ACC112 (cell line): ENCODE measurements around the gene RFX8.

ENCODE experiments used
- H2AFZ ChIP-seq: fragments of 200-600 bp; sonication (generic); one replicate; pipeline ENCODE4 v1.6.0; 2017; ENCODE audit warnings: antibody characterized with exemption, low read length; ENCODE audit not compliant: unreplicated experiment
- H3K27ac ChIP-seq: fragments of 200-600 bp; sonication (generic); 2 replicates; pipeline ENCODE4 v1.5.1; 2014; ENCODE audit warnings: low read depth, mild to moderate bottlenecking, antibody characterized with exemption, low read length, moderate library complexity
- H3K27me3 ChIP-seq: fragments of 200-600 bp; sonication (generic); 2 replicates; pipeline ENCODE4 v1.6.1; 2014; ENCODE audit warnings: mild to moderate bottlenecking, antibody characterized with exemption, low read length, moderate library complexity, mixed read lengths; ENCODE audit not compliant: insufficient read depth
- H3K36me3 ChIP-seq: fragments of 200-600 bp; sonication (generic); 2 replicates; pipeline ENCODE4 v1.6.1; 2016; ENCODE audit warnings: mild to moderate bottlenecking, antibody characterized with exemption, low read length, moderate library complexity, mixed read lengths; ENCODE audit not compliant: insufficient read depth
- H3K4me1 ChIP-seq: fragments of 200-600 bp; sonication (generic); one replicate; pipeline ENCODE4 v1.6.1; 2016; ENCODE audit warnings: low read length, mixed read lengths; ENCODE audit not compliant: insufficient read depth, unreplicated experiment, control insufficient read depth
- H3K4me3 ChIP-seq: fragments of 200-600 bp; sonication (generic); 2 replicates; pipeline ENCODE4 v1.5.1; 2014; ENCODE audit warnings: mild to moderate bottlenecking, low read depth, low read length
- H3K79me2 ChIP-seq: fragments of 200-600 bp; sonication (generic); one replicate; pipeline ENCODE4 v1.6.0; 2016; ENCODE audit warnings: low read length; ENCODE audit not compliant: control insufficient read depth, unreplicated experiment, insufficient read depth

Gene RFX8

DNA sequence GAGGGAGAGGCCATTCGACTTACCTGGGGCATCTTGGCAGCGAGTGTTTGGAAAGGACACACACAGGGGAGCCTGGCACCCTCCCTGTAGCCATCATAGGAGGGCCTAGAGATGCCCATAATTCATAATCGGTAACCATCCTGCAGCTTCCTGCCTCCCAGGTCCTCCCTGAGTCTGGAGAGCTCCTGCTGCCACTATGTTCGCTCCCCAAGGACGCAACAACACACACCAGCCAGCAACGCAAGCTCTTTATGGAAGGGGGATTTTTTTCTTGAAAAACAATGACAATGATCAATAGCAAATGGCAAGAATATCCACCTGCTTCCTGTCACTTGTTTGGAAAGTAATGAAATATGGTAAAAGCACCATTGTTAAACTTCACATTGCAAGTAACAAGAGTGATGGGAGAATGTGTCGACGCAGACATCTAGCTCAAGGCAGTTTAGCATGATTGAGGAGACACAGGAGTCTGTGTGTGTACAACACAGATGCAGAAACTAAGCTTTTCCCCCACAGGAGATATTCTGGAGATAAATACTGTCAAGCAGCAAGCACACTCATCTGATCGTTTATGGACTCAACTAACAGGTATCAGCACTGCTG, 62.7 kb downstream of the RFX8 start:
- H2AFZ ChIP-seq = no peak overlapping the region
- H3K4me3 ChIP-seq = no peak overlapping the region
- no peaks in the 10 kb centered on the region for H3K27me3 ChIP-seq
- H3K36me3 ChIP-seq = no peaks in the 10 kb centered on the region
- no peaks in the 10 kb centered on the region for H3K79me2 ChIP-seq
- no peak overlapping the region for H3K27ac ChIP-seq
- peaks cover under 1% of the 10 kb centered on the region for H3K4me1 ChIP-seq

DNA sequence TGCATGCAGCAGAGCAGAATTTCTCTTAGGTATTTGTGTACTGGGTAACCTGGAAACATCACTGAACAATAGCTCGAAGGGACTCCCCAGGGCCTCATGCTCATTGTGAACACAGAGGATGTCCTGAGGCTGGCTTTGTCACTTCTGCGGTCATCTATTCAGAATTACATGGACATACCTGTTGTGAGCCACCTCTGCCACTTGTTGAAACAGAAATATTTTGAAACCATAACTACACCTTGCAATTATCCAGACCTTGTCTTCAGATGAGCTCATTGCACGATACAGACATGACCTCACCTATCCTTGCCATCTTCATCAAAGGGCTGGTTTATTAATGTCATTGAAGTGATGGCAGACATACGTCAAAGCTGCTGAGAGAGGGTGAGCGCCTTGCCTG, 64.2 kb downstream of the RFX8 start:
- no peaks in the 10 kb centered on the region for H3K79me2 ChIP-seq
- no peak overlapping the region for H3K4me3 ChIP-seq
- no peak overlapping the region for H3K27ac ChIP-seq
- no peaks in the 10 kb centered on the region for H3K36me3 ChIP-seq
- no peak overlapping the region for H2AFZ ChIP-seq
- no peaks in the 10 kb centered on the region for H3K27me3 ChIP-seq
- H3K4me1 ChIP-seq = peaks cover 3% of the 10 kb centered on the region

DNA sequence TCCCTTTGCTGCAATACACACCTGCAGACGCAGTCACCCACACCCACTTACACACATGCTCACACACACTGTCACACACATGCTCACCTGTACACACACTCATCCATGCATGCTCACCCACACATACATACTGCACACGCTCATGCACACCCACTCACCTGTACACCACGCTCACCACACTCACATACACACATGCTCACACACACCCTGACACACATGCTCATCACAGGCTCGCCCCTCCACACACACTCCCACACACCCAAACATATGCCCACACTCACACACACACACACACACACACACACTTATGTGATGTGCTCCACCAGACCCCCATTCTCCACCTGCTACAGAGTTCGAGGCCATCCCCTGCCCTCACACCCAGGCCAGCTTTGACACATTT, 64.8 kb downstream of the RFX8 start:
- Histone ChIP-seq H3K27ac (no peak overlapping the region), H2AFZ (no peak overlapping the region), H3K27me3 (no peaks in the 10 kb centered on the region), H3K4me3 (no peak overlapping the region), H3K79me2 (no peaks in the 10 kb centered on the region), H3K4me1 (peaks cover 3% of the 10 kb centered on the region), H3K36me3 (no peaks in the 10 kb centered on the region)

DNA sequence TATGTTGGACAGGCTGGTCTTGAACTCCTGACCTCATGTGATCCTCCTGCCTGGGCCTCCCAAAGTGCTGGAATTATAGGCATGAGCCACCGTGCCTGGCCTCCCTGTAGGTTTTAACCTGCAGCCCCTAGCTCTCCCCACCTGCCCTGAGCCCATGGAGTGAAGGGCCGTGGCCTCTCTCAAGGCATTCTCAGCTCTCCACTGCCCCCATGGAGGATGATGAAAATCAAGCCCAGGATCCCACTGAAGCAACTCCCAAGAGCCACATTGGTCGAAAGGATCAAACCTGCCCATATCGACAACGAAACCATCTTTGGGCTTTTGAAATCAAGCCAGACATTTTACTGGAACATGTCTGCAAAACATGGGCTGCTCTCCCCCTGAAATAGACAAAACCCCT, 65.2 kb downstream of the RFX8 start:
- no peaks in the 10 kb centered on the region for H3K79me2 ChIP-seq
- no peaks in the 10 kb centered on the region for H3K36me3 ChIP-seq
- H2AFZ ChIP-seq = no peak overlapping the region
- no peak overlapping the region for H3K27ac ChIP-seq
- no peaks in the 10 kb centered on the region for H3K27me3 ChIP-seq
- H3K4me1 ChIP-seq = peaks cover 3% of the 10 kb centered on the region
- no peak overlapping the region for H3K4me3 ChIP-seq

DNA sequence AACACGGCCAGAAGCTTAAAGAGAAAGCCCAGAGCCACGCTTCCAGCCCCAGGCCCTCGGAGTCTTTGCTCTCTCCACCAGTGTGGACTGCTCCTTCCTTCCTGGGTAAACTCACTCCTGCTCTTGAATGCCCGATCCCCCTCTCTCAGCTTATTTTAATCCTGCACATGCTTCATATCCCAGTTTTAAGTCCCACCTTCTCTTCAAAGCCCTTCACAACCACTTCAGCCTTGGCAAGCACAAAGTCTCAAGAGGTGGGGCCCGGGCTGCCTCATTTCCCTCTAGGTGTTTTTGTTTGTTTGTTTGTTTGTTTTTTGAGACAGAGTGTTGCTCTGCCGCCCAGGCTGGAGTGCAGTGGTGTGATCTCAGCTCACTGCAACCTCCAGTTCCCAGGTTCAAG, 66.0 kb downstream of the RFX8 start:
- Histone ChIP-seq H3K27ac (no peak overlapping the region), H3K79me2 (no peaks in the 10 kb centered on the region), H3K27me3 (no peaks in the 10 kb centered on the region), H3K36me3 (no peaks in the 10 kb centered on the region), H3K4me1 (peaks cover 3% of the 10 kb centered on the region), H3K4me3 (no peak overlapping the region), H2AFZ (no peak overlapping the region)

DNA sequence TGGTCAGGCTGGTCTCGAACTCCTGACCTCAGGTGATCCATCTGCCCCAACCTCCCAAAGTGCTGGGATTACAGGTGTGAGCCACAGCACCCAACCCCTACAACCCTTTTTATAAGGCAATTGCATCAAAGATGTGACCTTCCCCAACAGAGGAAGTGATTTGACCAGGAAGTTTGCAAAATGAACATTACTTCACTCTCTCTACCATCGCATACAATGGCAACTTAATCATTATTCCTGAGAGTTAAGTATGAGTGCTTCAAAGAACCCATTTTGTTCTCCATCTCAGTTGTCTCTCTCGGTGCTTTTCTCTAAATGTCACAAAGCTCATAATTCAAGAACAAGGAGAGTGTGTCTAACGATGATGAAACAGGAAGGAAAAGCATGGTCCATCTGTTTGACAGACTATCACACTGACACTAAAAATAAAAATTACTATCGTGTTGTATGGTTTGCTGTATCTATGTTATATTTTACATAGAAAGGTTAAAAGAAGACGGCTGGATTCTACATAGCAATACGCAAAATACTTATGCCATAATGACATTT, 69.5 kb downstream of the RFX8 start:
- no peak overlapping the region for H3K27ac ChIP-seq
- H3K4me3 ChIP-seq = no peak overlapping the region
- H3K36me3 ChIP-seq = no peaks in the 10 kb centered on the region
- H3K27me3 ChIP-seq = no peaks in the 10 kb centered on the region
- peaks cover 3% of the 10 kb centered on the region for H3K4me1 ChIP-seq
- H2AFZ ChIP-seq = no peak overlapping the region
- H3K79me2 ChIP-seq = no peaks in the 10 kb centered on the region

DNA sequence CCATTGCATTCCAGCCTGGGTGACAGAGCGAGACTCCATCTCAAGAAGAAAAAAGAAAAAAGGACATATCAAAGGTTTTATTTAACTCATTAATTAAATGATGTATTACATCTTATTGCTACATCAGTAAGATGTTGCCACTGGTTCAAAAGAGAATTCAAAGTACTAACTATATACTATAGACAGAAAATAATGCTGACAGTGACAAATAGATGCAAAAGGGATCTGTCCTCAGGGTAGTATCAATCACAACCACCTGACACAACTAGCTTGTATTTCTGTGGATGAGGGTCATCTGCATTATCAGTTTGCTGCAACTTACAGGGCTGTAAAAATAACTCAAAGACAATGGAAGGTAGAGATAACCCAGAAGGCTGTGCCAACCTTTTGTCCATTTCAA, 71.2 kb downstream of the RFX8 start:
- H3K27ac ChIP-seq = no peak overlapping the region
- no peaks in the 10 kb centered on the region for H3K27me3 ChIP-seq
- H3K4me3 ChIP-seq = no peak overlapping the region
- peaks cover 3% of the 10 kb centered on the region for H3K4me1 ChIP-seq
- no peaks in the 10 kb centered on the region for H3K79me2 ChIP-seq
- H2AFZ ChIP-seq = no peak overlapping the region
- H3K36me3 ChIP-seq = no peaks in the 10 kb centered on the region

DNA sequence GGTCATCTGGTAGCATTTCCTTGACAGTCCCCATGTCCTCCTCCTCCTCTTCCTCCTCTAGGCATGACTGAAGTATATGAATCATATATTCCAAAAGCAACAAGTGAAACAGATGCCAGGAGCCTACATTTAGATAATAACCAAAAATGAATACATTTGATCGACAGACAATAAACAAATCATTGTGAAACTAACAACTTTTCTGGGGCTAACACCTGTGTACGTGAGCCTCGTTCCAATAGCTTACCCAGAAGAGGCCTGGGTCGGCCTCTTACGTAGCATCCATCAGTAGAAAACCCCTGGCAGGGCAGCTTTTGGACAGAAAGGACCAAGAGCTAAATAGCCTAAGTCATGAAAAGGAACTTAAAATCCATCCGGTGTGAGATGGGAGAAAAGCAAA, 72.3 kb downstream of the RFX8 start:
- Histone ChIP-seq H2AFZ (no peak overlapping the region), H3K4me3 (no peak overlapping the region), H3K4me1 (peaks cover 3% of the 10 kb centered on the region), H3K27ac (no peak overlapping the region), H3K79me2 (no peaks in the 10 kb centered on the region), H3K27me3 (no peaks in the 10 kb centered on the region), H3K36me3 (no peaks in the 10 kb centered on the region)

DNA sequence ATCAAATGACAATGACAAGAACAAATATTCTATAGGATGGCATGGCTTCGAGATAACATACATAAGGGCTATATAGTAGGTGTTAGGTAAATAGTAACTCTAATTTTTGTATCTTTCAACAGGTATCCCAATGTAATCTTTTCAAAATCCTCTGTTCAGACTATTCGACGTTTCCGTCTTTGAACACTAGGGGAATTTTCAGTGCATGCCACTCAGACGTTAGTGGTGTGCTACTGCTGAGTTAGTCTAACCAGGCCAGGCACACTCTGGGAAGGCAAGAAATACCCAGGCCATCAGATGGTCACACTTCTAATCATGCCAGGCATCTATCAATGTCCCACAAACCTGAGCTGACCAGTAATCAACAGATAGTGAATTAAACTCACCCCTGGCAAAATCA, 73.0 kb downstream of the RFX8 start:
- Histone ChIP-seq H2AFZ (no peak overlapping the region), H3K27ac (no peak overlapping the region), H3K27me3 (no peaks in the 10 kb centered on the region), H3K36me3 (no peaks in the 10 kb centered on the region), H3K4me3 (no peak overlapping the region), H3K4me1 (peaks cover 3% of the 10 kb centered on the region), H3K79me2 (no peaks in the 10 kb centered on the region)

DNA sequence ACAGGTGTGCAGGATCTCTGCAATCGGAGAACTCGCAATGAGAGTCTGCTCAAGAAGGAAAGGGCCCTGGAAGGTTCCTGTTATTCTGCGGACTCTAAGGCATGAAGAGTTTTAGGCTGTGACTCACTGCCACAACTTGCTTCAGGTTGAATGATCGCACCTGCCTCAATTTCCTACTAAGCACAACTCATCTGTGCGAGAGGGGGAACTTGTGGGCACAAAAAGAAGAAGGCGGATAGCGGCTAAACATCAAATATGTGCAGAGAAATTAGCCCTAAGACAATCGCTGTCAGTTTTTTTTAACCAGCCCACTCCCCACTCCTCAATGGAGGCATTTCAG, 73.6 kb downstream of the RFX8 start:
- no peaks in the 10 kb centered on the region for H3K36me3 ChIP-seq
- H3K27ac ChIP-seq = no peak overlapping the region
- peaks cover 7% of the 10 kb centered on the region for H3K4me1 ChIP-seq
- H2AFZ ChIP-seq = no peak overlapping the region
- H3K79me2 ChIP-seq = no peaks in the 10 kb centered on the region
- H3K27me3 ChIP-seq = no peaks in the 10 kb centered on the region
- no peak overlapping the region for H3K4me3 ChIP-seq

DNA sequence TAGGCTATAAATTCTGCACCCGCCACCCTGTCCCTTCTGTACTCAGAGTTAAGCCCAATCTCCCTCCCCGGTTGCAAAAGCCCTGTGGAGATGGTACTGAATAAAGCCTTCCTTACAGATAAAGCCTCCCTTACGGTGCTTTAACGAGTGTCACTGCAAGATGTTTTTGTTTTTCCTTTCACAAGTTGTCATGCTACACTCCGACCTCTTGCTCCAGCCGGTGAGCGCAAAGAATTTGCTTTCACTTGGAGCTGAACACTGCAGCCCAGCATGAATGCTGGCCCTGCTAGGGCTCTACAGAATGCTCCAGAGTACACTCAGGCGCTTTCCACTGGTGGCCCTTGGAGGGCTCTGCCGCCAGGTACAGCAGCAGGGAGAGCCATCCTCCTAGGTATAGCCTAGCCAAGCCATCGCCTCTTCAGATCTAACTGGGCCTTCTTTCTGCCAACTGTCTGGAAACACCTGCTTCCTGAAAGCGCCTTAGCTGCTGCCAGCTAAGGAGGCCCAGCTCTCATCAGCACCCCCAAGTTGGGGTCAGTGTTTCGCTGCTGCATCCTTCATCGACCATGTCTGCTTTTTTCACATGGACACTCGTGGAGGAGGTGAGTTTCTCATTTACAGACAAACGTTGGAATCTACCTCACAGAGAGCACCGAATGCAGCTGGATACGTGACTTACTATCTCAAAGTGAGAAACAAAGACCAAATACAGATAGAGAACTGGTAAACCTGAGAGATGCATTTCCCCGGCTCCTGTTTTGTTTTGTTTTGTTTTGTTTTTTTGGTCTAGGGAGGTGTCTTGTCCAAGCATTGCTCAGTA, 74.2 kb downstream of the RFX8 start:
- Histone ChIP-seq H3K27me3 (no peaks in the 10 kb centered on the region), H2AFZ (no peak overlapping the region), H3K27ac (no peak overlapping the region), H3K36me3 (no peaks in the 10 kb centered on the region), H3K4me1 (peaks cover 12% of the 10 kb centered on the region), H3K79me2 (no peaks in the 10 kb centered on the region), H3K4me3 (no peak overlapping the region)
